Memory B cell (primary cell): ENCODE data around the gene RNF112.

Experiments
- ATAC-seq: fragments of 150-1000 bp; cut with Tn5 transposase; 2 replicates; pipeline ENCODE4 v1.10.0; 2021; ENCODE audit warnings: low read depth, mild to moderate bottlenecking, moderate library complexity
- DNase-seq, 2 donors: peaks; one replicate each; pipeline ENCODE4 v3.0.0; 2022; ENCODE audit warnings: low spot score in 2 of 2
- H3K27ac Mint-ChIP-seq: one replicate; pipeline ENCODE4 v1.8.0; 2022; ENCODE audit warnings: mild to moderate bottlenecking, moderate library complexity, mixed read lengths
- H3K27me3 Mint-ChIP-seq: one replicate; pipeline ENCODE4 v1.8.0; 2022; ENCODE audit warnings: mixed read lengths
- H3K36me3 Mint-ChIP-seq: one replicate; pipeline ENCODE4 v1.8.0; 2022; ENCODE audit warnings: mild to moderate bottlenecking, mixed read lengths
- H3K4me1 Mint-ChIP-seq: one replicate; pipeline ENCODE4 v1.8.0; 2022; ENCODE audit warnings: mixed read lengths
- H3K4me3 Mint-ChIP-seq: one replicate; pipeline ENCODE4 v1.8.0; 2022; ENCODE audit warnings: mild to moderate bottlenecking, moderate library complexity, mixed read lengths
- H3K9me3 Mint-ChIP-seq: one replicate; pipeline ENCODE4 v1.8.0; 2022; ENCODE audit warnings: mixed read lengths

The RNF112 gene

DNA sequence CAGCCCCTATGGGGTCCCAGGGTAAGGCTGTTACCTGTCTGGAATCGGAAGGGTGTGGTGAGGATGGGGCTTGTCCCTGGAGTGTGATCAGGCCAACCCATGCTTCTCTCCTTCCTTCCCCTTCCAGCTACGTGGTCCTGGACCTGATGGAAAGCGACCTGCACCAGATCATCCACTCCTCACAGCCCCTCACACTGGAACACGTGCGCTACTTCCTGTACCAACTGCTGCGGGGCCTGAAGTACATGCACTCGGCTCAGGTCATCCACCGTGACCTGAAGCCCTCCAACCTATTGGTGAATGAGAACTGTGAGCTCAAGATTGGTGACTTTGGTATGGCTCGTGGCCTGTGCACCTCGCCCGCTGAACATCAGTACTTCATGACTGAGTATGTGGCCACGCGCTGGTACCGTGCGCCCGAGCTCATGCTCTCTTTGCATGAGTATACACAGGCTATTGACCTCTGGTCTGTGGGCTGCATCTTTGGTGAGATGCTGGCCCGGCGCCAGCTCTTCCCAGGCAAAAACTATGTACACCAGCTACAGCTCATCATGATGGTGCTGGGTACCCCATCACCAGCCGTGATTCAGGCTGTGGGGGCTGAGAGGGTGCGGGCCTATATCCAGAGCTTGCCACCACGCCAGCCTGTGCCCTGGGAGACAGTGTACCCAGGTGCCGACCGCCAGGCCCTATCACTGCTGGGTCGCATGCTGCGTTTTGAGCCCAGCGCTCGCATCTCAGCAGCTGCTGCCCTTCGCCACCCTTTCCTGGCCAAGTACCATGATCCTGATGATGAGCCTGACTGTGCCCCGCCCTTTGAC is 30.3 kb upstream of the RNF112 start:
- Mint-ChIP-seq H3K27ac (no peak overlapping the region), H3K36me3 (peaks cover 26% of the 10 kb centered on the region)
- no peak for DNase-seq

DNA sequence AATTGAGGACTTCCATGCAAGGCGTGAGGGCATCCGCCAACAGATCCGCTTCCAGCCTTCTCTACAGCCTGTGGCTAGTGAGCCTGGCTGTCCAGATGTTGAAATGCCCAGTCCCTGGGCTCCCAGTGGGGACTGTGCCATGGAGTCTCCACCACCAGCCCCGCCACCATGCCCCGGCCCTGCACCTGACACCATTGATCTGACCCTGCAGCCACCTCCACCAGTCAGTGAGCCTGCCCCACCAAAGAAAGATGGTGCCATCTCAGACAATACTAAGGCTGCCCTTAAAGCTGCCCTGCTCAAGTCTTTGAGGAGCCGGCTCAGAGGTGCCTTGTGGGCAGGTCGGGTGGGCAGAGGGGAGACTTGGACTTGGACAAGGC is 29.7 kb upstream of the RNF112 start:
- H3K27me3 Mint-ChIP-seq = no peaks in the 10 kb centered on the region
- no peak overlapping the region for H3K4me3 Mint-ChIP-seq
- peaks cover 6% of the 10 kb centered on the region for H3K4me1 Mint-ChIP-seq
- H3K27ac Mint-ChIP-seq = no peak overlapping the region
- DNase-seq (no peak), ATAC-seq (no peak)
- H3K36me3 Mint-ChIP-seq = peaks cover 26% of the 10 kb centered on the region
- H3K9me3 Mint-ChIP-seq = no peaks in the 10 kb centered on the region

More for the DNA sequence above, 30.3 kb upstream of the RNF112 start:
- ATAC-seq = no peak
- Mint-ChIP-seq H3K4me1 (peaks cover 8% of the 10 kb centered on the region), H3K27me3 (no peaks in the 10 kb centered on the region), H3K9me3 (no peaks in the 10 kb centered on the region), H3K4me3 (no peak overlapping the region)

DNA sequence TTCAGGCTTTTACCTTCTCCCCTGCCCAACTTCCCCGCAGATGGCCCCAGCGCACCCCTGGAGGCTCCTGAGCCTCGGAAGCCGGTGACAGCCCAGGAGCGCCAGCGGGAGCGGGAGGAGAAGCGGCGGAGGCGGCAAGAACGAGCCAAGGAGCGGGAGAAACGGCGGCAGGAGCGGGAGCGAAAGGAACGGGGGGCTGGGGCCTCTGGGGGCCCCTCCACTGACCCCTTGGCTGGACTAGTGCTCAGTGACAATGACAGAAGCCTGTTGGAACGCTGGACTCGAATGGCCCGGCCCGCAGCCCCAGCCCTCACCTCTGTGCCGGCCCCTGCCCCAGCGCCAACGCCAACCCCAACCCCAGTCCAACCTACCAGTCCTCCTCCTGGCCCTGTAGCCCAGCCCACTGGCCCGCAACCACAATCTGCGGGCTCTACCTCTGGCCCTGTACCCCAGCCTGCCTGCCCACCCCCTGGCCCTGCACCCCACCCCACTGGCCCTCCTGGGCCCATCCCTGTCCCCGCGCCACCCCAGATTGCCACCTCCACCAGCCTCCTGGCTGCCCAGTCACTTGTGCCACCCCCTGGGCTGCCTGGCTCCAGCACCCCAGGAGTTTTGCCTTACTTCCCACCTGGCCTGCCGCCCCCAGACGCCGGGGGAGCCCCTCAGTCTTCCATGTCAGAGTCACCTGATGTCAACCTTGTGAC is 29.1 kb upstream of the RNF112 start:
- DNase-seq (no peak), ATAC-seq (no peak)
- Mint-ChIP-seq H3K4me3 (no peak overlapping the region), H3K36me3 (peaks cover 26% of the 10 kb centered on the region), H3K27ac (no peak overlapping the region), H3K27me3 (no peaks in the 10 kb centered on the region), H3K4me1 (peaks cover 4% of the 10 kb centered on the region), H3K9me3 (no peaks in the 10 kb centered on the region)

DNA sequence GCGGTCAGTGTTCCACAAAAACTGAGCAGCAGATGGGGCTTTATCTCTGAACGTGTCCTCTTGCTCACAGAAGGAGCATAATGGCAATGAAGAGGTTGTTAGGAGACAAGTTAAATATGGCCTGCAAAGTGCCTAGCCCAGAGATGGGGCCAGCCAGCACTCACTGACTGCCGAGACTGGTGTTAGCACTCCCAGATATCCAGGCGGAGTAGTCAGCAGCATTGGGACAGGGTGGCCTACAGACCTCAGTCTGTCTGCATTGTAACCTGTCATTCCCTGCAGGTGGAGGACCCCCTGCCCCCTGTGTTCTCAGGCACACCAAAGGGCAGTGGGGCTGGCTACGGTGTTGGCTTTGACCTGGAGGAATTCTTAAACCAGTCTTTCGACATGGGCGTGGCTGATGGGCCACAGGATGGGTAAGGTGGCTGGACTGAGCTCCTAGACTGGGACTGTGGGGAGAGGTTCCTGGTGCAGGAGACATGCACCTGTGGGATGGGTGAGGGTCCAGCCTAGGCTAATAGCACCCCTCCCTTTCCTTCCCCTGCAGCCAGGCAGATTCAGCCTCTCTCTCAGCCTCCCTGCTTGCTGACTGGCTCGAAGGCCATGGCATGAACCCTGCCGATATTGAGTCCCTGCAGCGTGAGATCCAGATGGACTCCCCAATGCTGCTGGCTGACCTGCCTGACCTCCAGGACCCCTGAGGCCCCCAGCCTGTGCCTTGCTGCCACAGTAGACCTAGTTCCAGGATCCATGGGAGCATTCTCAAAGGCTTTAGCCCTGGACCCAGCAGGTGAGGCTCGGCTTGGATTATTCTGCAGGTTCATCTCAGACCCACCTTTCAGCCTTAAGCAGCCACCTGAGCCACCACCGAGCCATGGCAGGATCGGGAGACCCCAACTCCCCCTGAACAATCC is 28.2 kb upstream of the RNF112 start:
- Mint-ChIP-seq H3K27me3 (peaks cover under 1% of the 10 kb centered on the region), H3K4me1 (no peaks in the 10 kb centered on the region), H3K4me3 (no peak overlapping the region), H3K9me3 (no peaks in the 10 kb centered on the region), H3K27ac (no peak overlapping the region), H3K36me3 (peaks cover 26% of the 10 kb centered on the region)
- ATAC-seq (no peak), DNase-seq (no peak)

DNA sequence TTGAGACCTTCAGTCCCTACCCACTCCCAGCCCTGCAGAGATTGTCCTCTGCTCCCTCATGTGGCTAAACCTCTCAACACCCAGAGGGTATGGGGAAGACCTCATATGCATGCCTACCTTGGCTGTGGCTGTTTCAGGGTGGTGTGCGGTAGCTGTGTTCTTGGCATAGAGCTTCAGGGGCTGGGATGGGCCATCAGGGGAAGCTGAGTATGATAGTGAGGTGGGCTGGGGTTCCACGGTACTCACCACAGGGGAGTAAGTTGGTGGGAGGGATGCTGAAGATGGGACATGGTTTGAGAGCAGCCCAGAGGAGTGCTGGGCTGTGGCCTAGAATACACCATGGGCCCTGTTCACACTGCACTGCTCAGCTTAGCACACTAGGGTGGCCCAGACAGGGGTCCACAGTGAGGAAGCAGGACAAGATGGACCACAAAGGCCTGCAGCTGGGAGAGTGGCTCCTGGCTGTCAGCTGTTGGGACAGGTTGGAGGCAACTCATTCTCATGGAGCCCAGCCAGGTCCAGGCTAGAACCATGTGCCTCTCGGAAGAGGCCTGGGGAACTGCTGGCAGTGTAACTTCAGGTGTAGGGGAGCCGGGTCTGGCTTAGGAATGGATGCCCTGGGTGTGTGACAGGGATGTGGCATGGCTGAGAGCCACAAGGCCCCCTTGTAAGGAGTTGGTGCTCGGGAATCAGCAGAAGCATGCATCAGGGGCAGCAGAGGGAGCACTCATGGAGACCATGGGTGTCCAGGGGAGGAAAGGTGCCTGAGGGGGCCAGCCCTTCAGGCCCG is 27.2 kb upstream of the RNF112 start:
- DNase-seq (no peak), ATAC-seq (no peak)
- no peaks in the 10 kb centered on the region for H3K4me1 Mint-ChIP-seq
- no peak overlapping the region for H3K27ac Mint-ChIP-seq
- no peaks in the 10 kb centered on the region for H3K9me3 Mint-ChIP-seq
- peaks cover 26% of the 10 kb centered on the region for H3K36me3 Mint-ChIP-seq
- H3K27me3 Mint-ChIP-seq = peaks cover 3% of the 10 kb centered on the region
- no peak overlapping the region for H3K4me3 Mint-ChIP-seq

DNA sequence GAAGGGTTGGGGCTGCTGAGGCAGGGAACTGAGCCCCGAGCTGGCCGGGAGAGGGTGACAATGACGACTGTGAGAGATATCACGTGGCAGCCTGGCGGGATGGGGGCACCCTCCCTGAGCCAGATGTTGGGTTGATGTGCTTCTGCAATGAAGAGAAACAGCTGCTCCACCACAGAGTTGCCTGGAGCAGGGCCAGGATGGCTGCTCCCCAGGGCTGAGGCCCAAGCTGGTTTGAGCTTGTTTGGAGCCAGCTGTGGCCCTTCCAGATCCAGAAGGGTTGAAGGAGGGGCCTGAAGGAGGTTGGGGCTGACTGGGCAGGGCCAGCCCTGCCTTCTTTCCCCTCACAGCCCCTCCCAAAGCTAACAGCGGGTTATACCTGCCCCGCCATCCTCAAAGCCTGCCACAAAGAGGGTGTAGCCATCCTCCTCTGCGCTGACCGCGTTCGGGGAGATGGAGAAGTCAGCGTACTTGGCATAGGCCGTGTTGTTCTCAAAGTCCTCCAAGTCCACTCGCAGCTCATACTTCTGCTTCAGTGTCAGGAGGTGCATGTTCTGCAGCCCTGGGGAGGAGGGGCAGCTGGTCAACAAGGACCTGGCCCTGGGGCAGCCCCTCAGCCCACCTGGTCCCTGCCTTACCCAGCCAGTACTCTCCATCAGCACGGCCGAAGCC is 26.2 kb upstream of the RNF112 start:
- Mint-ChIP-seq H3K4me1 (no peaks in the 10 kb centered on the region), H3K9me3 (no peaks in the 10 kb centered on the region), H3K36me3 (peaks cover 26% of the 10 kb centered on the region), H3K27me3 (peaks cover 5% of the 10 kb centered on the region), H3K27ac (no peak overlapping the region), H3K4me3 (no peak overlapping the region)
- no peak for ATAC-seq
- no peak for DNase-seq

DNA sequence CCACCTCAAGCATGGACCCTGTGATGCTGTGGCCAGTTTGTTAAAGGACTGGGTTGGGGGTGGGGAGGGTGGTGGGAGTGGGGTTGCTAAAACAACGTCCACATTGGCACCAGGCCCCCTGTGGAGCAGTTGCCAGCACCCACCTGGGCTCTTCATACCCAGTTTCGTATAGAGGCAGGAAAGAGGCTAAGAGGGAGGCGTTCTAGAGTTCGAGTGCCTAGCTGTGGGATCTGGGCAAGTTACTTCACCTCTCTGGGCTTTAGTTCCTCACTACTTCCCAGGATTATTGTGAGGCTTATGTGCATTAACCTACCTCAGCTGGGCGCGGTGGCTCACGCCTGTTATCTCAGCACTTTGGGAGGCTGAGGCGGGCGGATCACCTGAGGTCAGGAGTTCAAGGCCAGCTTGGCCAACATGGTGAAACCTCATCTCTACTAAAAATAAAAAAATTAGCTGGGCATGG is 25.5 kb upstream of the RNF112 start:
- Mint-ChIP-seq H3K4me3 (no peak overlapping the region), H3K4me1 (no peaks in the 10 kb centered on the region), H3K27me3 (peaks cover 5% of the 10 kb centered on the region), H3K27ac (no peak overlapping the region), H3K9me3 (no peaks in the 10 kb centered on the region), H3K36me3 (peaks cover 25% of the 10 kb centered on the region)
- DNase-seq = no peak
- ATAC-seq = no peak

DNA sequence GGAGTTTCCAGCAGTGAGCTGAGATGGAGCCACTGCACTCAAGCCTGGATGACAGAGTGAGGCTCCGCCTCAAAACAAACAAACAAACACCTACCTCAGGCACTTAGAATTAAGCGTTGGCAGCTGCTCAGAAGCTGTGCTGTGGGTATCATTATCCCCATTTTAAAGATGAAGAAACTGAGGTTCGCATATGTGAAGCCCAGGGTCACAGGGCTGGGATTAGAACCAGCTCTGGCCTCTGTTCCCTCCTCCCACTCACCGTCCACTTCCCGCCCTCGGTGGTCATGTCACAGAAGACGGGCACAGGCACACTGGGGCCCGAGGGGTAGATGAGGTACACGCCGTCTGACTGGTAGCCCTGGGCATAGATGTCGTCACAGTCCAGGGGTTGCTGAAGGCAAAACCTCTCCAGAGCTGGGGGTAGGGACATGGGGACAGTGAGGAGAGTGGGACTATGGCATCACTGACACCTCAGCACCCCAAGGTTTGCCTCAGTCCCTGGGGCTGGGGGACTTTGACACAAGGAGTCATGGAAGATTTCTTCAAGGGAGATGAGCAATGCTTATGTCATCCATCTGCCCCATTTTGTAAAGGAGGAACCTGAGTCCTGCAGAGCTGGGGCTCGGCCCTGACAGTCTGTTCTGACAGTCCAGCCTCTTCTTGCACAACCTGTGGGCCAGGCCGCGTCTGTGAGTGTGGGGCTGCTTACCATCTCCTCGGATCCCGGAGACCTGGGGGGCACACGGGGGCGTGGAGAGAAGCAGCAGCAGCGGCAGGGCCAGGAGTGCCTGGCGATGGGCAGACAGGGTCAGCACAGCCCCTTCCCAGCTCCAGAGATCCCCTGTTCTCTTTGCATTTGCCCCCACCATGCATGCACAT is 24.7 kb upstream of the RNF112 start:
- no peak for DNase-seq
- Mint-ChIP-seq H3K4me1 (no peaks in the 10 kb centered on the region), H3K9me3 (no peaks in the 10 kb centered on the region), H3K36me3 (peaks cover 20% of the 10 kb centered on the region), H3K27me3 (peaks cover 5% of the 10 kb centered on the region), H3K27ac (no peak overlapping the region), H3K4me3 (no peak overlapping the region)
- no peak for ATAC-seq

DNA sequence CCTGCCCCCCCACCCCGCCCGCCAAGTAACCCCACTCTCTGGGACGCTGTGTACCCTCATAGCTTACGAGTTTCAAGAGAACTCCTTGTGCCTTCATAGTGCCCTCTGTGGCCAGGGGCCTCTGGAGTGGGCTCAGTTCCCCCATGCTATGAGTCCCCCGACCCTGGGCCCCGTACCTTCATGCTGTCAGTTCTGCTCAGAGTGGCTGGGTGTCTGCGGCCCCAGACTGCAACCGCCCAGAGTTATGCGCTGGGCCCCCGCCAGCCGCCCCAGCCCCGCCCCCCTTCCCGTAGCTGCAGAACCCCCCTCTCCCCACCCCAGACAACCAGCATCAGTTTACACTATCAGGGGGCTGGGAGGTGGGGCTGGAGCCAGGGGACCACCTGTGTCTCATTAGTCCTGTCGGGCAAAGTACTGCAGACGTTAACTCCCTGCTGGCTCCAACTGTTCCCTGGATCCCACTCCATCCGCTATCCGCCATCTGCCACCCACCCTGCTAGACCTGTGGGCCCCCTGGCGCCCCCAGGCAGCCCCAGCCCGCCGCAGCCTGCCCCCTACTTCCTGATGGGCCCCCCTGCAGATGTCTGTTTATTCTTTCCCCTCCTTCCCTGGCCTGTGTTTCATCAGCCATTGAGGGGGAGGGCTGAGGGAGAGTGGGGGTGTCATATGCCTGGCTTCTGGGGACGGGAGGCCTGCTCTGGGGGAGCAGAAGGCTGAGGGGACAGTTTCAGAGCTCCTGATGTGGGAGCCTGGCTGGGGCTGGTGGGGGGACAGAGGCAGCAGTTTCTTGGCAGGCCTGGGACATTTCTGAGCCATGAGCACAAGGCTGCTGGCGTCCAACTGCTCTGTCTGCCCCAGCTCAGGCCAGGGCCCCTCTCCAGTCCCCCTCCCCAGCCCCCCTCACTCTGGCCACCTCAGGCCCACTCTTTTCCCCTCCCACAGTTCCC is 23.8 kb upstream of the RNF112 start, which contains the start of gene MFAP4:
Gene MFAP4, minus strand, starts transcription at position 217 of the 947 bp plus-strand sequence. Its CDS starts 35 bp downstream, at position 182.
- Mint-ChIP-seq H3K27ac (no peak within 1 kb of the TSS), H3K4me1 (no peaks in the 10 kb centered on the region), H3K9me3 (no peaks in the 10 kb centered on the region), H3K4me3 (no peak within 1 kb of the TSS), H3K36me3 (peaks cover 16% of the 10 kb centered on the region), H3K27me3 (peaks cover 5% of the 10 kb centered on the region)
- no peak for ATAC-seq
- DNase-seq = no peak

DNA sequence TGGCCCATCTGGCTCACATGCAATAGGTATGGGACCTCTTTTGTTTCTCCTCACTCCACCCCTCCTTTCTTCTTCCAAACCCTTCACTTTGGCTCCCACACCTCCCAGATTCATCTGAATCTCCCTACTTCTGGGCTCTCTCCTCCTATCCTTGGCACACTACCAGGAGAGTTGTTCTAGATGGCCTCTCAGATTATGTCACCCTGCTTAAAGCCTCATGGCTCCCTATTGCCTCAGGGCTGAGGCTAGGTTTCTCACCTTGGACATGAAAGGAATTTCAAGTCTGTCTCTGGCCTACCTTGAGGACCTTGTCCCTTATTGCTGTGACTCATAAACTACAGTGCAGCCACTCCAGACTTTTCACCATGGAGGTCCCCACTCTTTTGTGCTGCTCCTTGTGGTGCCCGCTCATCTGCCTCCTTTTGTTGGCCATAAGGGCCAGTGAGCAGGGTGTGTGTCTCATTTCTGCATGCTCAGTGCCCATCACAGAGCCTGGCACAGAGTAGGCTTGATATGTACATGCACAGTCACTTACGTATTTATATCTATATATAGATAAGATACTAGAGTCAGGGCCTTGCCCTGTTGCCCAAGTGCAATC is 23.0 kb upstream of the RNF112 start:
- Mint-ChIP-seq H3K36me3 (peaks cover 16% of the 10 kb centered on the region), H3K27ac (no peak overlapping the region), H3K9me3 (no peaks in the 10 kb centered on the region), H3K4me1 (no peaks in the 10 kb centered on the region), H3K27me3 (peaks cover 5% of the 10 kb centered on the region), H3K4me3 (no peak overlapping the region)
- ATAC-seq (no peak), DNase-seq (no peak)
